Measurements from ENCODE around the gene VPS26B. TPM values are rescaled to one million over a fixed set of nuclear protein-coding genes. Genes with fewer than 3 reads are reported as not detected.

The VPS26B gene
- total and polyA plus RNA-seq, 9 of the 15 experiments (the other 6 are each of a cell fraction or from before 2014, with no cell fraction given), result 3.5 to 43.3 (median 27.4) TPM

DNA sequence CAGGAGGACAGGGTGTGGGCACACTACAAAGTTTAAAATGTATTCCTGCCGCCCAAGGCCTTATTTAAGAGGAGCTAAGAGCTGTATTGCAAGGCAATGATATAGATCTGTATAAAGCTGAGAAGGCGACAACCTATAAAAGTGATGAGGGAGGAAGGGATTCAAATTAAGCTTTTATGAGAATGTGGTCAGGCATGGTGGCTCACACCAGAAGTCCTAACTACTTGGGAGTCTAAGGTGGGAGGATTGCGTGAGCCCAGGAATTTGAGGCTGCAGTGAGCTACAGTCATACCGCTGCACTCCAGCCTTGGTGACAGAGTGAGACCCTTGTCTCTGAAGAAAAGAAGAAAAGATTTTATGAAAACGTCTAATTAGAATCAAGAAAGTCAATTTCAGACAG, 42.0 kb downstream of the VPS26B start (continued):
- TF ChIP-seq, protein P1, sequence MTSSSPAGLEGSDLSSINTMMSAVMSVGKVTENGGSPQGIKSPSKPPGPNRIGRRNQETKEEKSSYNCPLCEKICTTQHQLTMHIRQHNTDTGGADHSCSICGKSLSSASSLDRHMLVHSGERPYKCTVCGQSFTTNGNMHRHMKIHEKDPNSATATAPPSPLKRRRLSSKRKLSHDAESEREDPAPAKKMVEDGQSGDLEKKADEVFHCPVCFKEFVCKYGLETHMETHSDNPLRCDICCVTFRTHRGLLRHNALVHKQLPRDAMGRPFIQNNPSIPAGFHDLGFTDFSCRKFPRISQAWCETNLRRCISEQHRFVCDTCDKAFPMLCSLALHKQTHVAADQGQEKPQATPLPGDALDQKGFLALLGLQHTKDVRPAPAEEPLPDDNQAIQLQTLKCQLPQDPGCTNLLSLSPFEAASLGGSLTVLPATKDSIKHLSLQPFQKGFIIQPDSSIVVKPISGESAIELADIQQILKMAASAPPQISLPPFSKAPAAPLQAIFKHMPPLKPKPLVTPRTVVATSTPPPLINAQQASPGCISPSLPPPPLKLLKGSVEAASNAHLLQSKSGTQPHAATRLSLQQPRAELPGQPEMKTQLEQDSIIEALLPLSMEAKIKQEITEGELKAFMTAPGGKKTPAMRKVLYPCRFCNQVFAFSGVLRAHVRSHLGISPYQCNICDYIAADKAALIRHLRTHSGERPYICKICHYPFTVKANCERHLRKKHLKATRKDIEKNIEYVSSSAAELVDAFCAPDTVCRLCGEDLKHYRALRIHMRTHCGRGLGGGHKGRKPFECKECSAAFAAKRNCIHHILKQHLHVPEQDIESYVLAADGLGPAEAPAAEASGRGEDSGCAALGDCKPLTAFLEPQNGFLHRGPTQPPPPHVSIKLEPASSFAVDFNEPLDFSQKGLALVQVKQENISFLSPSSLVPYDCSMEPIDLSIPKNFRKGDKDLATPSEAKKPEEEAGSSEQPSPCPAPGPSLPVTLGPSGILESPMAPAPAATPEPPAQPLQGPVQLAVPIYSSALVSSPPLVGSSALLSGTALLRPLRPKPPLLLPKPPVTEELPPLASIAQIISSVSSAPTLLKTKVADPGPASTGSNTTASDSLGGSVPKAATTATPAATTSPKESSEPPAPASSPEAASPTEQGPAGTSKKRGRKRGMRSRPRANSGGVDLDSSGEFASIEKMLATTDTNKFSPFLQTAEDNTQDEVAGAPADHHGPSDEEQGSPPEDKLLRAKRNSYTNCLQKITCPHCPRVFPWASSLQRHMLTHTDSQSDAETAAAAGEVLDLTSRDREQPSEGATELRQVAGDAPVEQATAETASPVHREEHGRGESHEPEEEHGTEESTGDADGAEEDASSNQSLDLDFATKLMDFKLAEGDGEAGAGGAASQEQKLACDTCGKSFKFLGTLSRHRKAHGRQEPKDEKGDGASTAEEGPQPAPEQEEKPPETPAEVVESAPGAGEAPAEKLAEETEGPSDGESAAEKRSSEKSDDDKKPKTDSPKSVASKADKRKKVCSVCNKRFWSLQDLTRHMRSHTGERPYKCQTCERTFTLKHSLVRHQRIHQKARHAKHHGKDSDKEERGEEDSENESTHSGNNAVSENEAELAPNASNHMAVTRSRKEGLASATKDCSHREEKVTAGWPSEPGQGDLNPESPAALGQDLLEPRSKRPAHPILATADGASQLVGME (CRISPR knock-in tag; IDR thresholded peaks at IDR 0.05), result no peak
- TF ChIP-seq, protein P2, sequence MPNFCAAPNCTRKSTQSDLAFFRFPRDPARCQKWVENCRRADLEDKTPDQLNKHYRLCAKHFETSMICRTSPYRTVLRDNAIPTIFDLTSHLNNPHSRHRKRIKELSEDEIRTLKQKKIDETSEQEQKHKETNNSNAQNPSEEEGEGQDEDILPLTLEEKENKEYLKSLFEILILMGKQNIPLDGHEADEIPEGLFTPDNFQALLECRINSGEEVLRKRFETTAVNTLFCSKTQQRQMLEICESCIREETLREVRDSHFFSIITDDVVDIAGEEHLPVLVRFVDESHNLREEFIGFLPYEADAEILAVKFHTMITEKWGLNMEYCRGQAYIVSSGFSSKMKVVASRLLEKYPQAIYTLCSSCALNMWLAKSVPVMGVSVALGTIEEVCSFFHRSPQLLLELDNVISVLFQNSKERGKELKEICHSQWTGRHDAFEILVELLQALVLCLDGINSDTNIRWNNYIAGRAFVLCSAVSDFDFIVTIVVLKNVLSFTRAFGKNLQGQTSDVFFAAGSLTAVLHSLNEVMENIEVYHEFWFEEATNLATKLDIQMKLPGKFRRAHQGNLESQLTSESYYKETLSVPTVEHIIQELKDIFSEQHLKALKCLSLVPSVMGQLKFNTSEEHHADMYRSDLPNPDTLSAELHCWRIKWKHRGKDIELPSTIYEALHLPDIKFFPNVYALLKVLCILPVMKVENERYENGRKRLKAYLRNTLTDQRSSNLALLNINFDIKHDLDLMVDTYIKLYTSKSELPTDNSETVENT (CRISPR knock-in tag; IDR thresholded peaks at IDR 0.05), result no peak
- no peak for TF ChIP-seq ZKSCAN8 (CRISPR knock-in tag; IDR thresholded peaks at IDR 0.05)
- TF ChIP-seq, protein P3, sequence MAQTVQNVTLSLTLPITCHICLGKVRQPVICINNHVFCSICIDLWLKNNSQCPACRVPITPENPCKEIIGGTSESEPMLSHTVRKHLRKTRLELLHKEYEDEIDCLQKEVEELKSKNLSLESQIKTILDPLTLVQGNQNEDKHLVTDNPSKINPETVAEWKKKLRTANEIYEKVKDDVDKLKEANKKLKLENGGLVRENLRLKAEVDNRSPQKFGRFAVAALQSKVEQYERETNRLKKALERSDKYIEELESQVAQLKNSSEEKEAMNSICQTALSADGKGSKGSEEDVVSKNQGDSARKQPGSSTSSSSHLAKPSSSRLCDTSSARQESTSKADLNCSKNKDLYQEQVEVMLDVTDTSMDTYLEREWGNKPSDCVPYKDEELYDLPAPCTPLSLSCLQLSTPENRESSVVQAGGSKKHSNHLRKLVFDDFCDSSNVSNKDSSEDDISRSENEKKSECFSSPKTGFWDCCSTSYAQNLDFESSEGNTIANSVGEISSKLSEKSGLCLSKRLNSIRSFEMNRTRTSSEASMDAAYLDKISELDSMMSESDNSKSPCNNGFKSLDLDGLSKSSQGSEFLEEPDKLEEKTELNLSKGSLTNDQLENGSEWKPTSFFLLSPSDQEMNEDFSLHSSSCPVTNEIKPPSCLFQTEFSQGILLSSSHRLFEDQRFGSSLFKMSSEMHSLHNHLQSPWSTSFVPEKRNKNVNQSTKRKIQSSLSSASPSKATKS (CRISPR knock-in tag; IDR thresholded peaks at IDR 0.05), result no peak
- TF ChIP-seq, protein P4, sequence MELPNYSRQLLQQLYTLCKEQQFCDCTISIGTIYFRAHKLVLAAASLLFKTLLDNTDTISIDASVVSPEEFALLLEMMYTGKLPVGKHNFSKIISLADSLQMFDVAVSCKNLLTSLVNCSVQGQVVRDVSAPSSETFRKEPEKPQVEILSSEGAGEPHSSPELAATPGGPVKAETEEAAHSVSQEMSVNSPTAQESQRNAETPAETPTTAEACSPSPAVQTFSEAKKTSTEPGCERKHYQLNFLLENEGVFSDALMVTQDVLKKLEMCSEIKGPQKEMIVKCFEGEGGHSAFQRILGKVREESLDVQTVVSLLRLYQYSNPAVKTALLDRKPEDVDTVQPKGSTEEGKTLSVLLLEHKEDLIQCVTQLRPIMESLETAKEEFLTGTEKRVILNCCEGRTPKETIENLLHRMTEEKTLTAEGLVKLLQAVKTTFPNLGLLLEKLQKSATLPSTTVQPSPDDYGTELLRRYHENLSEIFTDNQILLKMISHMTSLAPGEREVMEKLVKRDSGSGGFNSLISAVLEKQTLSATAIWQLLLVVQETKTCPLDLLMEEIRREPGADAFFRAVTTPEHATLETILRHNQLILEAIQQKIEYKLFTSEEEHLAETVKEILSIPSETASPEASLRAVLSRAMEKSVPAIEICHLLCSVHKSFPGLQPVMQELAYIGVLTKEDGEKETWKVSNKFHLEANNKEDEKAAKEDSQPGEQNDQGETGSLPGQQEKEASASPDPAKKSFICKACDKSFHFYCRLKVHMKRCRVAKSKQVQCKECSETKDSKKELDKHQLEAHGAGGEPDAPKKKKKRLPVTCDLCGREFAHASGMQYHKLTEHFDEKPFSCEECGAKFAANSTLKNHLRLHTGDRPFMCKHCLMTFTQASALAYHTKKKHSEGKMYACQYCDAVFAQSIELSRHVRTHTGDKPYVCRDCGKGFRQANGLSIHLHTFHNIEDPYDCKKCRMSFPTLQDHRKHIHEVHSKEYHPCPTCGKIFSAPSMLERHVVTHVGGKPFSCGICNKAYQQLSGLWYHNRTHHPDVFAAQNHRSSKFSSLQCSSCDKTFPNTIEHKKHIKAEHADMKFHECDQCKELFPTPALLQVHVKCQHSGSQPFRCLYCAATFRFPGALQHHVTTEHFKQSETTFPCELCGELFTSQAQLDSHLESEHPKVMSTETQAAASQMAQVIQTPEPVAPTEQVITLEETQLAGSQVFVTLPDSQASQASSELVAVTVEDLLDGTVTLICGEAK (IDR thresholded peaks at IDR 0.05), result no peak
- TF ChIP-seq, protein P4 (CRISPR knock-in tag; IDR thresholded peaks at IDR 0.05), result no peak
- TF ChIP-seq, protein P5, sequence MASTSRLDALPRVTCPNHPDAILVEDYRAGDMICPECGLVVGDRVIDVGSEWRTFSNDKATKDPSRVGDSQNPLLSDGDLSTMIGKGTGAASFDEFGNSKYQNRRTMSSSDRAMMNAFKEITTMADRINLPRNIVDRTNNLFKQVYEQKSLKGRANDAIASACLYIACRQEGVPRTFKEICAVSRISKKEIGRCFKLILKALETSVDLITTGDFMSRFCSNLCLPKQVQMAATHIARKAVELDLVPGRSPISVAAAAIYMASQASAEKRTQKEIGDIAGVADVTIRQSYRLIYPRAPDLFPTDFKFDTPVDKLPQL (IDR thresholded peaks at IDR 0.05; ENCODE audit: extremely low read depth, insufficient read length), result no peak

Data from K562 (cell line).